SK-N-MC (cell line): ENCODE results near the gene NLN.

Experiments used
- DNase-seq: peaks from one replicate; pipeline ENCODE4 v3.0.0-alpha.2; 2011; ENCODE audit warnings: low read depth, low spot score
- H3K27ac ChIP-seq: fragments of 200-600 bp; sonication (generic); 2 replicates; pipeline ENCODE4 v1.5.1; 2016; ENCODE audit warnings: mixed run types
- H3K36me3 ChIP-seq: fragments of 200-600 bp; sonication (generic); 2 replicates; pipeline ENCODE4 v1.6.1; 2017; ENCODE audit warnings: antibody characterized with exemption, low read length, mixed read lengths; ENCODE audit not compliant: insufficient read depth
- H3K4me3 ChIP-seq: fragments of 200-600 bp; sonication (generic); 2 replicates; pipeline ENCODE4 v1.5.1; 2016
- H3K9ac ChIP-seq: fragments of 200-600 bp; sonication (generic); 2 replicates; pipeline ENCODE4 v1.8.0; 2017; ENCODE audit warnings: mixed run types, mixed read lengths; ENCODE audit not compliant: insufficient read length
- H3K9me3 ChIP-seq: fragments of 200-600 bp; sonication (generic); 2 replicates; pipeline ENCODE4 v1.6.1; 2017; ENCODE audit warnings: low read depth, mild to moderate bottlenecking, antibody characterized with exemption, low read length, moderate library complexity, mixed read lengths
- EZH2 ChIP-seq: fragments of 200-600 bp; sonication (generic); IDR thresholded peaks from one replicate; pipeline ENCODE4 v1.6.1; 2017; ENCODE audit warnings: antibody characterized with exemption
- FOXP2 ChIP-seq: optimal IDR thresholded peaks from 2 replicates; pipeline ENCODE3; 2011; ENCODE audit warnings: mild to moderate bottlenecking, moderate library complexity; ENCODE audit not compliant: insufficient read depth; ENCODE audit errors: extremely low read length, control extremely low read depth
- POLR2AphosphoS5 ChIP-seq: IDR thresholded peaks from 2 replicates; pipeline ENCODE4 v1.6.1; 2012; ENCODE audit warnings: mild to moderate bottlenecking, low read depth, low read length, borderline replicate concordance

NLN gene

GRCh38 chr5:65699338-65699737 lies 22.7 kb upstream of the NLN start:
- H3K27ac ChIP-seq = no peak overlapping the region
- no peak overlapping the region for H3K9ac ChIP-seq
- no peak for DNase-seq
- no peak overlapping the region for H3K4me3 ChIP-seq
- H3K9me3 ChIP-seq = no peaks in the 10 kb centered on the region
- H3K36me3 ChIP-seq = peaks cover 7% of the 10 kb centered on the region
- TF ChIP-seq FOXP2 (no peak), POLR2AphosphoS5 (no peak), EZH2 (no peak)

GRCh38 chr5:65702036-65702435 lies 20.0 kb upstream of the NLN start:
- H3K36me3 ChIP-seq = peaks cover 7% of the 10 kb centered on the region
- no peak overlapping the region for H3K9ac ChIP-seq
- no peaks in the 10 kb centered on the region for H3K9me3 ChIP-seq
- no peak overlapping the region for H3K27ac ChIP-seq
- TF ChIP-seq POLR2AphosphoS5 = no peak
- H3K4me3 ChIP-seq = no peak overlapping the region
- DNase-seq = no peak

GRCh38 chr5:65704621-65705239 lies 17.3 kb upstream of the NLN start:
- H3K9me3 ChIP-seq = no peaks in the 10 kb centered on the region
- H3K4me3 ChIP-seq = no peak overlapping the region
- DNase-seq = no peak
- H3K9ac ChIP-seq = no peak overlapping the region
- H3K27ac ChIP-seq = no peak overlapping the region
- peaks cover 7% of the 10 kb centered on the region; the same call in 1 of the 2 replicates for H3K36me3 ChIP-seq
- TF ChIP-seq POLR2AphosphoS5 (no peak), FOXP2 (no peak)

GRCh38 chr5:65707663-65708062 lies 14.3 kb upstream of the NLN start:
- no peak overlapping the region for H3K27ac ChIP-seq
- H3K4me3 ChIP-seq = no peak overlapping the region
- peaks cover 19% of the 10 kb centered on the region for H3K36me3 ChIP-seq
- TF ChIP-seq FOXP2 (no peak), EZH2 (no peak), POLR2AphosphoS5 (no peak)
- H3K9ac ChIP-seq = no peak overlapping the region
- no peaks in the 10 kb centered on the region for H3K9me3 ChIP-seq
- DNase-seq = no peak

- no peak overlapping the region for H3K27ac ChIP-seq
- H3K9me3 ChIP-seq = no peaks in the 10 kb centered on the region
- no peak overlapping the region for H3K4me3 ChIP-seq
- H3K9ac ChIP-seq = no peak overlapping the region
- H3K36me3 ChIP-seq = peaks cover 16% of the 10 kb centered on the region
- no peak for DNase-seq
- no peak for TF ChIP-seq POLR2AphosphoS5
- TF ChIP-seq FOXP2 = no peak
- no peak for TF ChIP-seq EZH2
These were observed 13.9 kb upstream of the NLN start for GRCh38 chr5:65708145-65708544.

- Histone ChIP-seq H3K27ac (no peak overlapping the region), H3K4me3 (no peak overlapping the region), H3K36me3 (peaks cover 3% of the 10 kb centered on the region), H3K9me3 (no peaks in the 10 kb centered on the region), H3K9ac (no peak overlapping the region)
- TF ChIP-seq FOXP2 = no peak
- TF ChIP-seq POLR2AphosphoS5 = no peak
- no peak for TF ChIP-seq EZH2
- no peak for DNase-seq
These were observed 3.3 kb upstream of the NLN start for GRCh38 chr5:65718576-65719310.

- Histone ChIP-seq H3K4me3 (peak overlapping the region; percentile 93), H3K36me3 (no peaks in the 10 kb centered on the region; the same call in none of the 2 replicates), H3K27ac (no peak overlapping the region), H3K9ac (peak overlapping the region; percentile 79), H3K9me3 (no peaks in the 10 kb centered on the region)
- TF ChIP-seq FOXP2 (no peak), EZH2 (no peak), POLR2AphosphoS5 (no peak)
- DNase-seq = no peak
These were observed 820 bp upstream of the NLN start for GRCh38 chr5:65721050-65721719.

- H3K9ac ChIP-seq = peak overlapping the region; percentile 79
- H3K27ac ChIP-seq = peak overlapping the region; percentile 68; the same call in 1 of the 2 replicates
- no peaks in the 10 kb centered on the region; the same call in none of the 2 replicates for H3K36me3 ChIP-seq
- DNase-seq = no peak
- peak overlapping the region; percentile 93 for H3K4me3 ChIP-seq
- no peaks in the 10 kb centered on the region for H3K9me3 ChIP-seq
- TF ChIP-seq FOXP2 = no peak
- TF ChIP-seq POLR2AphosphoS5 = peak; percentile 22; the same call in 1 of the 2 replicates
- TF ChIP-seq EZH2 = no peak
These were observed 784 bp downstream of the NLN start for GRCh38 chr5:65722575-65723403.
